Measurements from ENCODE around the gene KRTAP3-2. TPM values are rescaled to one million over a fixed set of nuclear protein-coding genes. Genes with fewer than 3 reads are reported as not detected.
"Not testable (repeated sequence)": the region's sequence is repeated elsewhere in the genome, so short reads cannot be mapped to it uniquely, and the experiment has no call there.

KRTAP3-2 gene
- total RNA-seq = not detected

DNA sequence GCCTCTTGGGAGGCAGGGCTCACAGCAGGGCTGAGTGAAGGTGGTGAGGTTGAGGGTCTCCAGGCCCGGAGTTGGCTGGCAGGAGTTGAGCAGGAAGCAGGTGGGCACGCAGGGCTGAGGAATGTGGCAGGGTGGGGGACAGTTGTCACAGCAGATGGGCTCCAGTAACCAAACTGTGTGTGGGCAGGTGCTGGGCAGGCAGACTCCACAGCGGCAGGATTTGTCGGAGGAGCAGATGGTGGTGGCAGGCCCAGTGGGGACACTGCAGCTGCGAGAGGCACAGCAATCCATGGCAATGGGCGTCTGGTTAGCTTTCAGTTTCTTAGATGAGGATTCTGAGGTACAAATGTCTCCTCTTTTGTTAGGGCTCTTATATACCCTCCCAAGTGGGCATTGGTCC lies at the start of gene KRTAP3-2:
KRTAP3-2 (minus strand) TSS at position 344 of the 400 bp plus-strand sequence; CDS start at position 291, 53 bp downstream.
- POLR2A ChIA-PET; H3K4me3 Mint-ChIP-seq; H3K27ac Mint-ChIP-seq; H3K36me3 Mint-ChIP-seq; ATAC-seq (ENCODE audit: low read depth); DNase-seq; H3K4me1 Mint-ChIP-seq; H3K9me3 Mint-ChIP-seq: not testable (repeated sequence)
- H3K27me3 Mint-ChIP-seq = peaks cover 27% of the 10 kb centered on the region

GRCh38 chr17:41049110-41049509 lies 49.4 kb upstream of the KRTAP3-2 start:
- Mint-ChIP-seq H3K27me3 (peaks cover 5% of the 10 kb centered on the region), H3K4me3 (no peak overlapping the region), H3K4me1 (no peaks in the 10 kb centered on the region), H3K27ac (no peak overlapping the region), H3K9me3 (no peaks in the 10 kb centered on the region), H3K36me3 (no peaks in the 10 kb centered on the region)
- POLR2A ChIA-PET = no interaction called here
- ATAC-seq (ENCODE audit: low read depth) = no peak
- no peak for DNase-seq

DNA sequence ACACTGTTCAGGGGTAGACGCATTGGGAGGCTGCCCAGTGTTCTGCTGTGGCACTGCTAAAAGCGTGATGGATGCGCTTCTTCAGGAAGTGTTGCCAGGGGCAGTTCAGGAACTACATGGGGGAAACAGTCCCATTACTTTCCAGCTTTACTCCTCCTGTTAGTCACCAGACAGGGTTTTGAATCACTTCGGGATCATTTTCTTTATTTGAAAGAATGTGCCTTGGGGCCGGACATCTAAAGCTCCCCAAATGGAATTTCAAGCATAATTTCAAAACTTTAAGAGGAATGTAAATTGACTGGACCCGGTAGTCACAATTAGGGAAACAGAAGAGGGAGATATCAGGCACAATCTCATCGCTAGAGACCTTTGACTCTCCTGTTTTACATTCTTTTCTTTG lies 48.7 kb upstream of the KRTAP3-2 start:
- Mint-ChIP-seq H3K4me3 (no peak overlapping the region), H3K27me3 (peaks cover 5% of the 10 kb centered on the region), H3K4me1 (no peaks in the 10 kb centered on the region), H3K9me3 (peaks cover under 1% of the 10 kb centered on the region), H3K36me3 (no peaks in the 10 kb centered on the region), H3K27ac (no peak overlapping the region)
- POLR2A ChIA-PET = no interaction called here
- no peak for DNase-seq
- ATAC-seq (ENCODE audit: low read depth) = no peak

DNA sequence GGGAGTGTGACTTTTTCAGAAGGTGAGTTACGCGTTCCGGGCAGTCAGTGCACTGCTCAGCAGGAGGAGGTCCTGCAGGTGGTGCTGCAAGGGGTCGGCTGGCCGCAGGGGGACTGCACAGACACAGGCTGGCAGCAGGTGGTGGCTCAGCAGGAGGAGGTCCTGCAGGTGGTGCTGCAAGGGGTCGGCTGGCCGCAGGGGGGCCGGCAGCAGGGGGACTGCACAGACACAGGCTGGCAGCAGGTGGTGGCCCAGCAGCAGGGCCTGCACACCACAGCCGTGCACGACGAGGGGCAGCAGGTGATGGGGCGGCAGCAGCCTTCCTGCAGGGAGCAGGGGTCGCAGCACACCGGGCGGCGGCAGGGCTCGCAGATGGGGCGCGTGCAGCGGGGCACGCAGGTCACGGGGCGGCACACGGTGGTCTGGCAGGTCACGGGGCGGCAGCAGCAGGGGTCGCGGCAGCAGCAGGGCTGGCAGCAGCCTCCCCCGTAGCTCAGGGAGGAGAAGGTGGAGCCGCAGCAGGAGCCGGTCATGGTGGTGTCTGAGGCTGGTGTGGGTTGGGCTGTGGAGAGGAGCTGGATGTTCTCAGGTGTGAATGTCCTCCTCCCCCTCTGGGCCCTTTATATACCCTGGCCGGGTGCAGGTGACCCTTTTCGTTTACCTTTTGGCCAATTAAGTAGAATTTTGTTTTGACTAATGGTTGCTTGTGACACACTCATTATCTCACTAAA lies 47.2 kb upstream of the KRTAP3-2 start, which contains the start of gene KRTAP2-1:
KRTAP2-1 (minus strand) TSS at position 582 of the 731 bp plus-strand sequence; CDS start at position 533, 49 bp downstream.
- H3K27ac Mint-ChIP-seq; H3K36me3 Mint-ChIP-seq; ATAC-seq (ENCODE audit: low read depth); POLR2A ChIA-PET; H3K4me3 Mint-ChIP-seq; H3K9me3 Mint-ChIP-seq; DNase-seq; H3K27me3 Mint-ChIP-seq; H3K4me1 Mint-ChIP-seq: not testable (repeated sequence)

GRCh38 chr17:41042953-41043352 lies 43.2 kb upstream of the KRTAP3-2 start:
- Mint-ChIP-seq H3K27me3 (peaks cover 9% of the 10 kb centered on the region), H3K27ac (no peak overlapping the region), H3K36me3 (no peaks in the 10 kb centered on the region), H3K4me1 (no peaks in the 10 kb centered on the region), H3K9me3 (peaks cover 7% of the 10 kb centered on the region), H3K4me3 (no peak overlapping the region)
- no peak for ATAC-seq (ENCODE audit: low read depth)
- POLR2A ChIA-PET = no interaction called here
- no peak for DNase-seq

- ATAC-seq (ENCODE audit: low read depth); H3K4me1 Mint-ChIP-seq; POLR2A ChIA-PET; DNase-seq; H3K27ac Mint-ChIP-seq; H3K9me3 Mint-ChIP-seq; H3K4me3 Mint-ChIP-seq; H3K36me3 Mint-ChIP-seq: not testable (repeated sequence)
- H3K27me3 Mint-ChIP-seq = peaks cover 12% of the 10 kb centered on the region
Observed at GRCh38 chr17:41040783-41041571, 41.3 kb upstream of the KRTAP3-2 start, which contains the start of gene KRTAP1-1. Gene KRTAP1-1 (minus strand): TSS chr17:41041450. CDS start chr17:41041397, 53 bp downstream.

GRCh38 chr17:41037853-41038350 lies 38.2 kb upstream of the KRTAP3-2 start:
- no peak overlapping the region for H3K4me3 Mint-ChIP-seq
- peaks cover 11% of the 10 kb centered on the region for H3K27me3 Mint-ChIP-seq
- no peaks in the 10 kb centered on the region for H3K4me1 Mint-ChIP-seq
- peaks cover 6% of the 10 kb centered on the region for H3K9me3 Mint-ChIP-seq
- ATAC-seq (ENCODE audit: low read depth) (no peak), DNase-seq (no peak)
- H3K27ac Mint-ChIP-seq = no peak overlapping the region
- no peaks in the 10 kb centered on the region for H3K36me3 Mint-ChIP-seq
- POLR2A ChIA-PET = no interaction called here

- DNase-seq; H3K4me3 Mint-ChIP-seq; H3K4me1 Mint-ChIP-seq; H3K36me3 Mint-ChIP-seq; H3K9me3 Mint-ChIP-seq; ATAC-seq (ENCODE audit: low read depth); H3K27ac Mint-ChIP-seq; POLR2A ChIA-PET: not testable (repeated sequence)
- peaks cover 17% of the 10 kb centered on the region for H3K27me3 Mint-ChIP-seq
Observed at GRCh38 chr17:41034346-41034935, 34.7 kb upstream of the KRTAP3-2 start, which contains the start of gene KRTAP1-3. Gene KRTAP1-3 (minus strand): TSS chr17:41034874. CDS start chr17:41034821, 53 bp downstream.

DNA sequence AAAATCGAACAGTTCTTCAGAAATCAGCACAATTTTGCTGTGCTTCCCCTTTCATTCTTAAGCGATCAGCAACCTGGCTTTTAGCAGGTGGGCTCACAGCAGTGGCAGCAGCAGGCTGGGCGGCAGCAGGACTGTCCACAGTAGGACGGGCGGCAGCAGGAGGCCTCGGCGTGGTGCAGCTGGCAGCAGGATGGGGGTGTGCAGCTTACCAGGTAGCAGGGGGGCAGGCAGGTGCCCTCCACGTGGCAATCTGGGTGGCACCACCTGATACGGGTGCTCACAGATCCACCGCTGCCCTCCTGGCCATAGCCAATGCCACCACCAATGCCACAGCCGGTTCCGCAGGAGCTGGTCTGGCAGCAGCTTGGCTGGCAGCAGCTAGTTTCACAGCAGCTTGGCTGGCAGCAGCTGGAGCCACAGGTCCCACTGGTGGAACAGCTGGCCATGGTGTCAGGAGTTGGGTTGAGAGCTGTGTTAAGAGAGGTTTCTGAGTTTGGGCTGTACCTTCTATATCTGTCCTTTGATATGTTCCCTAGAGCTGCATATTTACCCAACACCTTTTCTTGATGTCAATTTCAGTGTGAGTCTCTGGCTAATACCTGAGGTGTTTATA lies 30.0 kb upstream of the KRTAP3-2 start, which contains the start of gene KRTAP1-4:
KRTAP1-4 (minus strand) TSS at position 563 of the 613 bp plus-strand sequence; CDS start at position 446, 117 bp downstream.
- Mint-ChIP-seq H3K4me1 (peaks cover 2% of the 10 kb centered on the region), H3K27ac (no peak within 1 kb of the TSS), H3K4me3 (no peak within 1 kb of the TSS), H3K9me3 (no peaks in the 10 kb centered on the region), H3K27me3 (peaks cover 23% of the 10 kb centered on the region), H3K36me3 (no peaks in the 10 kb centered on the region)
- DNase-seq (no peak), ATAC-seq (ENCODE audit: low read depth) (no peak)
- POLR2A ChIA-PET = no interaction called here

DNA sequence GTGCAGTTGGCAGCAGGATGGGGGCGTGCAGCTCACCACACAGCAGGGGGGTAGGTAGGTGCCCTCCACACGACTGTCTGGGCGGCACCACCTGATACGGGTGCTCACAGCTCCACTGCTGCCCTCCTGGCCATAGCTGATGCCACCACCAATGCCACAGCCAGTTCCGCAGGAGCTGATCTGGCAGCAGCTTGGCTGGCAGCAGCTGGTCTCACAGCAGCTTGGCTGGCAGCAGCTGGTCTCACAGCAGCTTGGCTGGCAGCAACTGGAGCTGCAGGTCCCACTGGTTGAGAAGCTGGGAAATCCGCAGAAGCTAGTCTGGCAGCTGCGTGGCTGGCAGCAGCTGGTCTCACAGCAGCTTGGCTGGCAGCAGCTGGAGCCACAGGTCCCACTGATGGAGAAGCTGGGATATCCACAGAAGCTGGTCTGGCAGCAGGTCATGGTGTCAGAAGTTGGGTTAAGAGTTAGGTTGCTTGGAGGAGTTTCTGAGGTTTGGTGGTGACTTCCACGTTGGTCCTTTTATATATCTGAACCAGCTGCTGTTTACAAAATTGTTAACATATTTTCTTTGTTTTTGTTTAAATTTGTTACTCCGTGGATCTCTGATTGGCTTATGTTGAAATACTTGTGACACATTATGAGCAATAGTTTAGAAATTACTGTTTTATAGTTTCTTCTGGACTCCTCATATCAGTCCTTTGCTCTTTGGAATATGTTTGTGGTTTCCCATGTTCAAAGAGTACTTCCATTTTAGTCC lies 27.2 kb upstream of the KRTAP3-2 start, which contains the start of gene KRTAP1-5:
KRTAP1-5 (minus strand) TSS at position 494 of the 757 bp plus-strand sequence; CDS start at position 441, 53 bp downstream.
- no peak for ATAC-seq (ENCODE audit: low read depth)
- Mint-ChIP-seq H3K27me3 (peaks cover 18% of the 10 kb centered on the region), H3K4me1 (peaks cover 6% of the 10 kb centered on the region), H3K4me3 (no peak within 1 kb of the TSS), H3K27ac (no peak within 1 kb of the TSS), H3K36me3 (no peaks in the 10 kb centered on the region), H3K9me3 (no peaks in the 10 kb centered on the region)
- POLR2A ChIA-PET = no interaction called here
- no peak for DNase-seq

DNA sequence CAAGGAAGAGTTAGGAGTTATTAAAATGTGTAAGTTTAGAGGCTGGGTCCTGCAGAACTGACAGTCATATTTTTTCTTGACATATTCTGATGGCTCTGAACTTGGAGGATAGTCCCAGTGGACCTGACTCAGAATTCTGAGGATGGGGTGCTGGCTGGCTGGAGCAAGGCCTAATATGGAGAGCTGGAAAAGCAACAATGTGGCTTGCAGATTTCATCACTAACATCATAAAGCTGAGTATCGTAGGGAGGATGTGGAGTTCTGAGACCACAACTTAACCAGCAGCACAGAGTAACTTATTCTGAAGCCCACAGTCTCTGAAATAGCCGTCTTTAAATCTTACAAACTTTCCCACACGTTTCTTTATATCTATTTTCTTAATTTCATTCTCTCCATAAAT lies 25.0 kb upstream of the KRTAP3-2 start:
- POLR2A ChIA-PET = no interaction called here
- H3K36me3 Mint-ChIP-seq = no peaks in the 10 kb centered on the region
- no peaks in the 10 kb centered on the region for H3K9me3 Mint-ChIP-seq
- no peak overlapping the region for H3K4me3 Mint-ChIP-seq
- no peak overlapping the region for H3K27ac Mint-ChIP-seq
- H3K4me1 Mint-ChIP-seq = peaks cover 6% of the 10 kb centered on the region
- ATAC-seq (ENCODE audit: low read depth) = no peak
- no peak for DNase-seq
- peaks cover 15% of the 10 kb centered on the region for H3K27me3 Mint-ChIP-seq

- POLR2A ChIA-PET = no interaction called here
- ATAC-seq (ENCODE audit: low read depth) = no peak
Observed at GRCh38 chr17:41020336-41020735, 20.6 kb upstream of the KRTAP3-2 start.

More at GRCh38 chr17:41020336-41020735, 20.6 kb upstream of the KRTAP3-2 start:
- H3K36me3 Mint-ChIP-seq = no peaks in the 10 kb centered on the region
- H3K9me3 Mint-ChIP-seq = no peaks in the 10 kb centered on the region
- H3K4me1 Mint-ChIP-seq = peaks cover 6% of the 10 kb centered on the region
- no peak for DNase-seq
- no peak overlapping the region for H3K27ac Mint-ChIP-seq
- no peak overlapping the region for H3K4me3 Mint-ChIP-seq
- no peaks in the 10 kb centered on the region for H3K27me3 Mint-ChIP-seq
